T-helper 17 cell (primary cell): ENCODE data around the gene CDH4. TPM values are rescaled to one million over a fixed set of nuclear protein-coding genes. Genes with fewer than 3 reads are reported as not detected.

Source experiments
- ATAC-seq: fragments of 150-1000 bp; cut with Tn5 transposase; 2 replicates; pipeline ENCODE4 v1.10.0; 2021; ENCODE audit warnings: mild to moderate bottlenecking, moderate library complexity
- DNase-seq, 3 donors: peaks; one replicate each; pipeline versions ENCODE4 v3.0.0 to v3.0.0-alpha.2; 2020 to 2021
- H3K9me3 ChIP-seq: one replicate; pipeline ENCODE4 v1.7.0; 2013; ENCODE audit warnings: low read length, mild to moderate bottlenecking; ENCODE audit not compliant: control insufficient read depth, poor library complexity, severe bottlenecking
- H3K27ac Mint-ChIP-seq: one replicate; pipeline ENCODE4 v1.8.0; 2022; ENCODE audit warnings: mild to moderate bottlenecking, moderate library complexity, mixed read lengths
- H3K27me3 Mint-ChIP-seq: one replicate; pipeline ENCODE4 v1.8.0; 2022; ENCODE audit warnings: mixed read lengths
- H3K36me3 Mint-ChIP-seq: one replicate; pipeline ENCODE4 v1.8.0; 2022; ENCODE audit warnings: low read depth, mixed read lengths
- H3K4me1 Mint-ChIP-seq: one replicate; pipeline ENCODE4 v1.8.0; 2022; ENCODE audit warnings: mild to moderate bottlenecking, mixed read lengths
- H3K4me3 Mint-ChIP-seq: one replicate; pipeline ENCODE4 v1.8.0; 2022; ENCODE audit warnings: mild to moderate bottlenecking, moderate library complexity, mixed read lengths
- total RNA-seq, 4 donors: library from RNA in 2 of 4; stranded (reverse) in 2 of 4; gene quantifications; one replicate each; pipeline ENCODE4 v1.2.3 and lab custom pipeline; 2022 to 2026

The CDH4 gene
- total RNA-seq, 2 donors from 2014 or later, result 0.55 to 0.67 TPM

DNA sequence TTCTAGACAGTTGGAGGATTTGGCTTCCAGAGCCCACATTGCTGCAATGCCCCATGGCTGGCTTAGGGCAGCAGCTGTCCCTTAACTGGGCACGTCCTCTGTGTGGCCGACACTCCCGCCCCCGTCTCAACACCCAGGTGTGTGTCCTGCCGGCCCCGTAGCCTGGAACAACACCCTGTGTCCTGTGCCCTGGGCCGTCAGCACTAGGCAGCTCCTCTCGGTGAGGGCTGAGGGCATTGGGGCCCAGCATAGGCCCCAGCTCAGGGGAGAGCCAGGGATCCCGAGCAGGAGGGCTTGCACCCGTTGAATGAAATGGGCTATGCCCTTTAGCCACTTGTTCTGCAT, 121.0 kb downstream of the CDH4 start:
- Mint-ChIP-seq H3K36me3 (no peaks in the 10 kb centered on the region), H3K27ac (no peak overlapping the region), H3K4me3 (no peak overlapping the region), H3K27me3 (no peaks in the 10 kb centered on the region), H3K4me1 (no peaks in the 10 kb centered on the region)
- no peaks in the 10 kb centered on the region for H3K9me3 ChIP-seq
- DNase-seq (no peak), ATAC-seq (no peak)

DNA sequence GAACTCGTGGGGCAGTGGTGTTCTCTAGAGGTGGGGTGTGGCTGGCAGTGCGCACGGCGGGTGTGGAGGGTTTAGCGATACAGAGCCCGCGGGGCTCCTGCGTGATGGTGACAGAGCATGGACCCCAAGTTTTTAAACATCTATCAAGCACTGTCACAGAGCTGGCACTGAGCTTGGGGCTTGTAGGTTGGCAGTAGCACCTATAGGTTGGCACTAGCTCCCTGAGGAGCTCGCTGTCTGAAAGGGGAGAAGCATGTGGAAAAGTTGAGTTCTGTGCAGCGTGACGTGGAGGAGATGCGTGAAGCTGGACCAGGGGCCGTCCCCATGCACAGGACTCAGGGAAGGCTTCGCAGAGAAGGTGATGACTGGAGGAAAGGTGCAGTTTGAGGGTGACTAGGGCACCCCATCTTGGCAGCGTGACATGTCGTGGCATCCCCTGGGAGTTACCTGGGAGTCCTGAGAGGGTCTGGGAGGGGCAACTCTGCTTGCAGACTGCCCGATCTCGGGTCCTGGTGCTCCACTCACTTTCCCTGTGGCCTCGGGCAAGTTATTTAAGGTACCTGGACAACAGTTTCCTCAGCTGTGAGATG, 122.0 kb downstream of the CDH4 start:
- no peaks in the 10 kb centered on the region for H3K9me3 ChIP-seq
- Mint-ChIP-seq H3K27me3 (no peaks in the 10 kb centered on the region), H3K36me3 (no peaks in the 10 kb centered on the region), H3K4me3 (no peak overlapping the region), H3K27ac (no peak overlapping the region), H3K4me1 (no peaks in the 10 kb centered on the region)
- DNase-seq (no peak), ATAC-seq (no peak)

- H3K27ac Mint-ChIP-seq, result no peak overlapping the region
- no peaks in the 10 kb centered on the region for H3K9me3 ChIP-seq
- DNase-seq (no peak), ATAC-seq (no peak)
- no peaks in the 10 kb centered on the region for H3K4me1 Mint-ChIP-seq
- H3K36me3 Mint-ChIP-seq, result no peaks in the 10 kb centered on the region
- H3K27me3 Mint-ChIP-seq, result no peaks in the 10 kb centered on the region
- no peak overlapping the region for H3K4me3 Mint-ChIP-seq
Measured at GRCh38 chr20:61376541-61377240, 124.6 kb downstream of the CDH4 start.

DNA sequence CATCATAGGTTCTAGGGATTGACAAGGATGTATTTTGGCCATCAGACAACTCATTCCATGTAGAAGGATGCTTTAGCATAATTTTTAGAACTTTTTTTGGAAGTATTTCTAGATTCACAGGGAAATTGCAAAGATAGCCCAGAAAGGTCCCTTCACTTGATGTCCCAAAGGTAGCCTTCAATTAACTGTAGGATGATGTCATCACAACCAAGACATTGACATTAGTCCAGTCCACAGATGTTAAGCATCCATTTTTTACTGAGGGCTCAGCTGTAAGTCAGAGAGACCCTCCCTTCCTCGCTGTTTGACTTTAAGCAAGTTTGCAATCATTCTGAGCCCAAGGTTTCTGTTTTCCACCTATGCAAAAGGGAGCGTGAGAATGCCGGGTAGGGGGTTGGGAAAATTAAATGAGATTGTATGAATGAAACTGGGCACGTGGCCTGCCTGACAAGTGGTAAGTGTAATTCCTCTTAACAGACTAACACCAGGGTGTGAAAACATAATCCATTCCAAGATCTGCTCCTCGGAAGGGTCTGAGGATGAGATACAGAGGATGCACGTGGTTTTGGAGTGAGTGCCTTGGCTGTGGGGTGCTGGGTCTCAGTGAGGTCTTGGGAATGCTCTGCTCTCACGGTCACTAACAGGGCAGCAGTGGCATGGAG, 126.8 kb downstream of the CDH4 start:
- Mint-ChIP-seq H3K4me1 (no peaks in the 10 kb centered on the region), H3K4me3 (no peak overlapping the region), H3K36me3 (no peaks in the 10 kb centered on the region), H3K27ac (no peak overlapping the region), H3K27me3 (no peaks in the 10 kb centered on the region)
- ATAC-seq (no peak), DNase-seq (no peak)
- no peaks in the 10 kb centered on the region for H3K9me3 ChIP-seq

DNA sequence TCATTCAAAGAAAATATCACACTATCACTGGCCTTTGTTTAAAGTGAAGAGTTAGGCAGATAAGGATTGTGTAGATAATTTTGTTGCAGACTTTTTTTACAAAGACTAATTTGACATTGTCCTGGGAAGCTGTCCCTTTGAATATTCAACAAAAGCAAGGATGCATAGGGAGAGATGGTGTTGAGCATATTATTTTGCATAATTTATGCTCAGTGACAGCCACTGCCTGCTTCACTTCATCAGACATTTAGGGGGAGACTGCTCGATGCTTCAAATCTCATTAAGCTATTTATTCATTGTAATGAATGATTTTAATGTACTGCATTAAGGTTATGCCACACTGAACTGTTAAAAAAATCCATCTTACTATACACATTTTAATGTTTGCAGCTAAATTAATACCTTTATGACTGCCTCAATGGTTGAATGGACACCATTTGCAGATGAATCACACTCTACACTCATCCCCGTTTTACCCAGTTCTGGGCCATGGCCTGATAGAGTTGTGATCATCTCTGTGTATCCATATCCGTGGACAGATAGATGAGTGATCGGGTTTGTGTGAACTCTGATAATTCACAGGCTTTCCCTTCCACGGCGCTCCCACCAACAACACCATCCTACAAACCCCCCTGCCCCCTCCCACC, 128.0 kb downstream of the CDH4 start:
- no peaks in the 10 kb centered on the region for H3K9me3 ChIP-seq
- Mint-ChIP-seq H3K4me3 (no peak overlapping the region), H3K27ac (no peak overlapping the region), H3K27me3 (no peaks in the 10 kb centered on the region), H3K4me1 (no peaks in the 10 kb centered on the region), H3K36me3 (no peaks in the 10 kb centered on the region)
- no peak for DNase-seq
- no peak for ATAC-seq

- ATAC-seq, result no peak
- H3K9me3 ChIP-seq, result no peaks in the 10 kb centered on the region
- no peaks in the 10 kb centered on the region for H3K4me1 Mint-ChIP-seq
- no peaks in the 10 kb centered on the region for H3K27me3 Mint-ChIP-seq
- no peak for DNase-seq
- no peak overlapping the region for H3K27ac Mint-ChIP-seq
- peaks cover 1% of the 10 kb centered on the region for H3K36me3 Mint-ChIP-seq
- no peak overlapping the region for H3K4me3 Mint-ChIP-seq
Measured at GRCh38 chr20:61380545-61380915, 128.5 kb downstream of the CDH4 start.

GRCh38 chr20:61382194-61382593, 130.1 kb downstream of the CDH4 start:
- Mint-ChIP-seq H3K4me1 (no peaks in the 10 kb centered on the region), H3K36me3 (peaks cover 2% of the 10 kb centered on the region), H3K4me3 (no peak overlapping the region), H3K27ac (no peak overlapping the region), H3K27me3 (no peaks in the 10 kb centered on the region)
- ATAC-seq (no peak), DNase-seq (no peak)
- no peaks in the 10 kb centered on the region for H3K9me3 ChIP-seq

GRCh38 chr20:61385296-61385695, 133.2 kb downstream of the CDH4 start:
- no peak overlapping the region for H3K27ac Mint-ChIP-seq
- no peak for ATAC-seq
- DNase-seq, result no peak
- H3K36me3 Mint-ChIP-seq, result peaks cover 2% of the 10 kb centered on the region
- H3K9me3 ChIP-seq, result no peaks in the 10 kb centered on the region
- H3K27me3 Mint-ChIP-seq, result no peaks in the 10 kb centered on the region
- H3K4me1 Mint-ChIP-seq, result no peaks in the 10 kb centered on the region
- H3K4me3 Mint-ChIP-seq, result no peak overlapping the region

- Mint-ChIP-seq H3K27me3 (no peaks in the 10 kb centered on the region), H3K27ac (no peak overlapping the region), H3K36me3 (peaks cover 2% of the 10 kb centered on the region), H3K4me3 (no peak overlapping the region), H3K4me1 (no peaks in the 10 kb centered on the region)
- ATAC-seq (no peak), DNase-seq (no peak)
- H3K9me3 ChIP-seq, result no peaks in the 10 kb centered on the region
Measured at GRCh38 chr20:61385731-61386130, 133.7 kb downstream of the CDH4 start.

DNA sequence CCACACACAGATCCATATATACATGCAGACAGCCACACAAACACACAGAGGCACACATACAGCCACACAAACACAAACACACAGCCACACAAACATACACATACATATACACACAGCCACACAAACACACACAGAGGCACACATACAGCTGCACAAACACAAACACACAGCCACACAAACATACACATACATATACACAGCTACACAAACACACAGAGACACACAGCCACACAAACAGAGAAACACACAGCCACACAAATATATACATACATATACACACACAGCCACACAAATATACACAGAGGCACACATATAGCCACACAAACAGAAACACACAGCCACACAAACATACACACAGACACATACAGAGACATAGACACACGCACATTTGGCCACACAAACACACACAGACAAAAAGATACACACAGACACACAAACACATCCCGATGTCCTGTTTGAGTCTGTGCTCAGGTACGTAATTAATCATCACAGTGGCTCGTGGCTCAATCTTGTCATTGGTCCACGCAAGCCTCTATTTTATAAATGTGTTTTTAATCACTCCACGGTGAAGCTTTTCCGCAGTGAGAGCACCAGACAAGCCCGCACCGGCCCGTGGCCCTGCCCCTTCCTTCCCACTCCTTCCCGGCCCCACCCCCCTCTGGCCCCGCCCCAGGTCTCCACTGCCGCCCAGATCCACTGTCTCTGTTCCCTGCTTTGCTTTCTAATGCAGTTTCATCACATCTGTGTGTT, 135.3 kb downstream of the CDH4 start:
- Mint-ChIP-seq H3K36me3 (peaks cover 2% of the 10 kb centered on the region), H3K4me1 (no peaks in the 10 kb centered on the region), H3K27me3 (no peaks in the 10 kb centered on the region), H3K27ac (no peak overlapping the region), H3K4me3 (no peak overlapping the region)
- ATAC-seq (no peak), DNase-seq (no peak)
- H3K9me3 ChIP-seq, result no peaks in the 10 kb centered on the region

GRCh38 chr20:61387954-61388348, 135.9 kb downstream of the CDH4 start:
- ATAC-seq (no peak), DNase-seq (no peak)
- Mint-ChIP-seq H3K27ac (no peak overlapping the region), H3K36me3 (peaks cover 2% of the 10 kb centered on the region), H3K4me1 (no peaks in the 10 kb centered on the region), H3K4me3 (no peak overlapping the region), H3K27me3 (no peaks in the 10 kb centered on the region)
- H3K9me3 ChIP-seq, result no peaks in the 10 kb centered on the region

- Mint-ChIP-seq H3K36me3 (peaks cover 2% of the 10 kb centered on the region), H3K4me3 (no peak overlapping the region), H3K27ac (no peak overlapping the region), H3K4me1 (no peaks in the 10 kb centered on the region), H3K27me3 (no peaks in the 10 kb centered on the region)
- no peaks in the 10 kb centered on the region for H3K9me3 ChIP-seq
- ATAC-seq, result no peak
- no peak for DNase-seq
Measured at GRCh38 chr20:61389077-61389476, 137.0 kb downstream of the CDH4 start.

DNA sequence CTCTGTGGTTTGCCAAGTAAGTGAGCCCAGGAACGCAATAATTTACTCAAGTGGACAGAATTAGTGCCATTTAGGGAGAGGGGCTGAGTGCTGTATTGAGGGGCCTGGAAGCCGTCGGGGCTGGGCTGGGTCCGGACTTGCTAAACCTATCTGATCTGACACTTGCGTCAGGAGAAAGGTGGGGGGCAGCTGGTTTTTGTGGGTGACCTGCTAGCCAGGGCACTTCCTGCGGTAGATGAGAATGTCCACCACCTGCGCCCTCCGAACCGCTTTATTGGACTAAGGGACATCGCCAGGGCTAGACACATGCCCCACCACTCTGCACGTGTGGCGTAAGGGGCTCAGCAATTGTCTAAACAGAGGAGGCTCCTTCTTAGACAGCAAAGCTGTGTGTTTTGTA, 139.1 kb downstream of the CDH4 start:
- no peak for ATAC-seq
- DNase-seq, result no peak
- H3K27ac Mint-ChIP-seq, result no peak overlapping the region
- H3K4me1 Mint-ChIP-seq, result no peaks in the 10 kb centered on the region
- no peaks in the 10 kb centered on the region for H3K27me3 Mint-ChIP-seq
- H3K36me3 Mint-ChIP-seq, result no peaks in the 10 kb centered on the region
- no peak overlapping the region for H3K4me3 Mint-ChIP-seq
- H3K9me3 ChIP-seq, result no peaks in the 10 kb centered on the region
